ENCODE results near the gene DCC.
"Not testable (repeated sequence)": the region's sequence is repeated elsewhere in the genome, so short reads cannot be mapped to it uniquely, and the experiment has no call there.

The DCC gene

DNA sequence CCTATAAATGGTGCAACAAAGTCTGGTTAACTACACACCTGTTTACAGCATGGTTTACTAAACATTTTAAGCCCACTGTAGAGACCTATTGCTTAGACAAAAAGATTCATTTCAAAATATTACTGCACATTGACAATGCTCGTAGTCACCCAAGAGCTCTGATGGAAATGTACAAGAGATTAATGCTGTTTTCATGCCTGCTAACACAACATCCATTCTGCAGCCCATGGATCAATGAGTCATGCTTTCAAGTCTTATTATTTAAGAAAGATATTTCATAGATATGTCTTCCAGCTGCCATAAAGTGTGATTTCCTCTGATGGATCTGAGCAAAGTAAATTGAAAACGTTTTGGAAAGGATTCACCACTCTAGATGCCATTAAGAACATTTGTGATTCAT is 1103.3 kb downstream of the DCC start:
- no peak for DNase-seq

DNA sequence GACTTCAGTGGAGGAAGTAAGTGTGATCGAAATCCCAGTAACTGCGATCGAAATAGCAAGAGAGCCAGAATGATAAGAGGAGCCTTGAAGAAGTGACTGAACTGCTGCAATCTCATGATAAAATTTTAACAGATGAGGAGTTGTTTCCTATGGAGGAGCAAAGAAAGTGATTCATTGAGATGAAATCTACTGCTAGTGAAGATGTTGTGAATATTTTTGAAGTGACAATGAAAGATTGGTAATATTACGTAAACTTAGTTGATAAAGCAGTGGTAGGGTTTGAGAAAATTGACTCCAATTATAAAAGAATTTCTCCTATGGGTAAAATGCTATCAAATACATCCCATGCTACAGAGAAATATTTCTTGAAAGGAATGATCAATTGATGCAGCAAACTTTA is 1103.8 kb downstream of the DCC start:
- no peak for DNase-seq

GRCh38 chr18:53451902-53452301 is 1111.9 kb downstream of the DCC start:
- no peak for DNase-seq

DNA sequence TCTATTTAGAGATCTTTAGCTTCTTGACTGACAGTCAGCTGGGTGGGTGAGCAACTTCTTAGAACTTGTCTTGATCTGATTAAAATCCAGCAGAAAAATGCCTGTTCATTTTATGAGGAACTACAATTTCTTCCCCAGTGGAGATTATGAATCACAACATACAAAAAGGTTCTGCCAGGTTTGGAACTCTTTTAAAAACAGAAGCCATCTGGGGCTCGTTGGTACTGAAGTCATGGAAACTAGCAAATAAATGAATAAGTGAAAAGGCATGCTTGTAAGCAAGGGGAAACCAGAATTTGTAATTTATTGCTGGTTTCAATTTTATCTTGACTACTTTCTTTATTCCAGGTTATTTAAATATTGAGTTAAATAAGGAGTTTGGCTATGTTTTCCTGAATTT is 1117.1 kb downstream of the DCC start:
- DNase-seq: no peak

DNA sequence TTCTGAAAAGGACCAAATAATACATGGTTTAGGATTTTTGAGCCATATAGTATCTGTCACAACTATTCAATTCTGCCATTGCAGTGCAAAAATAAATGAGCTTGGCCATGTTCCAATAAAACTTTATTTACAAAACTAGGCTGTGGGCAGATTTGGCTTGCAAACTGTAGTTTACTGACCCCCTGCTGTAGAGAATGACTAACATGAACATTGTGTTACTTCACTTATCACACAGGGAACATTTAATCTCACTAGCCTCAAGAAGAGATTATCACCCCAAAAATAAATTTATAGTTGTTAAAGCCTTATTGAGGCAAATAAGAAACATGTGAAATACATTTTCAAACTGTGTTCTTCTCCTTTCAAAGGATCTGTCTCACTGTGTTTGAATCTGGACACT is 1118.3 kb downstream of the DCC start:
- no peak for DNase-seq

- DNase-seq: no peak
Observed at GRCh38 chr18:53458944-53459580, 1119.1 kb downstream of the DCC start.

DNA sequence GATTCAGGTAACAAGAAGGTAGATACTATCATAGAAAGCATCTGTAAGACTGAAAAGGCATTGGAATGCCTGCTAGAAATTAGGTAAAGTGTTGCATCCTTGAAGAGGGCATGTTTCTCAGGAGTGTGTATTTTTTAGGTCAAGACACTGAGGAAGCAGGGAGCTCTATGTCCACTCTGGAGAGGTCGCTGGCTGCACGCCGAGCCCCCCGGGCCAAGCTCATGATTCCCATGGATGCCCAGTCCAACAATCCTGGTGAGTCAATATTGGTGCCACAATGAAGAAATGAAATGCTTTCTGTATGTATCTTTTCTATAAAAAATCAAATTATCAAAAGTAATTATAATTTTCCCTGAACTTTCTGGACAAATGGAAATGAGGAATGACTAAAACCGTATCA is 1127.8 kb downstream of the DCC start:
- DNase-seq: no peak

- DNase-seq: not testable (repeated sequence)
Observed at GRCh38 chr18:53468173-53468572, 1128.2 kb downstream of the DCC start.

- DNase-seq: no peak
Observed at GRCh38 chr18:53472546-53472945, 1132.5 kb downstream of the DCC start.

GRCh38 chr18:53478155-53478554 is 1138.2 kb downstream of the DCC start:
- DNase-seq: no peak

- DNase-seq: no peak
Observed at GRCh38 chr18:53486296-53486695, 1146.3 kb downstream of the DCC start.

- DNase-seq: no peak
Observed at GRCh38 chr18:53489266-53489665, 1149.3 kb downstream of the DCC start.

GRCh38 chr18:53490019-53490418 is 1150.0 kb downstream of the DCC start:
- DNase-seq: no peak

DNA sequence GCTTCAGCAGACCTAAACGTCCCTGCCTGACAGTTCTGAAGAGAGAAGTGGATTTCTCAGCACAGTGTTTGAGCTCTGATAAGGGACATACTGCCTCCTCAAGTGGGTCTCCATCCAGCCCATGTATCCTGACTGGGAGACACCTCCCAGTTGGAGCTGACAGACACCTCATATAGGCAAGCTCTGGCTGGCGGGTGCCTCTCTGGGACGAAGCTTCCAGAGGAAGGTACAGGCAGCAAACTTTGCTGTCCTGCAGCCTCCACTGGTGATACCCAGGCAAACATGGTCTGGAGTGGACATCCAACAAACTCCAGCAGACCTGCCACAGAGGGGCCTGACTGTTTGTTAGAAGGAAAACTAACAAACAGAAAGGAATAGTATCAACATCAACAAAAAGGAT is 1156.0 kb downstream of the DCC start:
- DNase-seq: no peak

GRCh38 chr18:53503914-53504441 is 1164.0 kb downstream of the DCC start:
- DNase-seq: no peak

DNA sequence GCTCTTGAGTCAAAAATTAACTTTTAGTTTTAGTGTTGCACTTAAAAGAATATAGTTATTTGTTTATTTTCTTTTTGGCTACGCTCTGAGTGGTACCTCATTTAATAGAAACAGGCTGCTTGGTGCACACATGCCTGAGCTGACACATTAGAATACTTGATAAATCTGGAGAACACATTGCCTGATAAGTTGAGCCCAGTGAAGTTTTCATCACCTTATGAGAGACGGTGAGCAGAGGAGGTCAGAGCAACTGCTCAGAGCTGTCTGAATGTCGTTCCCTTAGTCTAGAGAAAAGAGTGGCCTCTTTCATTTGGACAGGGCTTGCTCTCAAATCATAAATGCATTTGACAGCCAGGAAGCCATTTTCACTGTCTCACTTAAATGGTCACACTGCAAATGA is 1168.5 kb downstream of the DCC start:
- DNase-seq: no peak

GRCh38 chr18:53509886-53510285 is 1169.9 kb downstream of the DCC start:
- no peak for DNase-seq

GRCh38 chr18:53511725-53512124 is 1171.7 kb downstream of the DCC start:
- not testable (repeated sequence) for DNase-seq

DNA sequence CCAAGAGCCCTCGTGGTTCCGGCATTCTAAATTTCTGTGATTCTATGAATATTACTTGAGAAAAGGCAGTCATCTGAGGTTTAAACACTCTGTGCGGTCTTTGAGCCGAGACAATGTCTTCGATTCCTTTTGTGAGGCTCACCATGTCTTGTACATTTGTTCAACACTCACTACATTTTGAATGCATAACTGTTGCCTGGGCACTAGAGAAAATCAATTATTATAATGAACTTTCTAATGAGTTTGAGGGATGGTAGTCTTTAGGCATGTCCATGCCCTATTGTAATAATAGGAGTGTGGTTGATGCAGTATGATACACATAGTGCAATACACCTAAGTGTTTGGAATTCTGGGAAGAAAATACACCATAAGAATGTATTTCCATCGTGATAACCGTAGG is 1181.1 kb downstream of the DCC start:
- DNase-seq: no peak

DNA sequence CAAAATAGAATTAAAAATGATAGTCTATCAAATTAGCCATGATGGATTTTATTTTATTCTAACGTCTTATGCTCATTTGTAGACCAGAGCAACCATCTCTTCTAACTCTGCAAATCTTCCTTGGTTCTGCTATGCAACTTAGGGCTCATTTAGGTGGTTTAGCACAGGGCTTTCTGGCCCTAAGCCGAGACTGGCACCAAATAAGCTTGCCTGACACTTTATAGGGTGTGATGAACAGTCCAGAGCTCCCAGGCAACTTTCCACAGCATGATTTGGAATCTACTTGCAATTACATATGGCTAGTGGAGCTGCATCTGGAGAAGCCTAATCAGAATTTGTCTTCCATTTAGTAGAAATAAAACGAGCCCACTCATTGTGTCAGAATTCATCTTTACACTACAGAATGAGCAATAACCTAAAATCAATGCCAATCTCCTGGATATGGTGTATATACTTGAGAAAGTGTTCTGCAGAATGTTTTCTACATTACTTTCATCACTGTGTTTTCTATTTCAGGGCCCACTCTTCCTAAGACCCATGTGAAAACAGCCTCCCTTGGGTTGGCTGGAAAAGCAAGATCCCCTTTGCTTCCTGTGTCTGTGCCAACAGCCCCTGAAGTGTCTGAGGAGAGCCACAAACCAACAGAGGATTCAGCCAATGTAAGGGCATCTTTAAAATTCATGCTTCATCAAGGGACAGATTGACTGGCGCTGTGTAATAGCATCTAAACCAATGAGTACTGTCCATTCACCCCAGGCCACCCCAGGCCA is 1186.3 kb downstream of the DCC start:
- no peak for DNase-seq

GRCh38 chr18:53527365-53527764 is 1187.4 kb downstream of the DCC start:
- DNase-seq: no peak

DNA sequence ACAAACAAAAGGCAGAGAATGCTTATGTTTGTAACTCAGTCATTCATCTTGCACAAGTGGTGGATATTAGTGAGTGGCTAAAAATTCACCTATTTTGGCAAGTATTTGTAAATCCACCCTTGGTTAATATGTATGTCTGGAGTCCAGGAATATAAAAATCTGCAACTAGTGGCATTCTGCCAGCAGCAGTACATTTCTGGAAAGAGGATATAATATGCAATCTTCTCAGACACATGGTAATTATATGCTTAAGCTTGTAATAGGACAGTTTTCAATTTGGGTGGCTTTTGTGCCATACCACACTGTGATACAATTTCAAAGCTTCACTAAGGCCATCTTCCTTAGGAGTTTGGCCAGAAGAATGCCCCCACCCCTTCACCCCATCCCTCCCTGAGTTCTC is 1191.2 kb downstream of the DCC start:
- no peak for DNase-seq

DNA sequence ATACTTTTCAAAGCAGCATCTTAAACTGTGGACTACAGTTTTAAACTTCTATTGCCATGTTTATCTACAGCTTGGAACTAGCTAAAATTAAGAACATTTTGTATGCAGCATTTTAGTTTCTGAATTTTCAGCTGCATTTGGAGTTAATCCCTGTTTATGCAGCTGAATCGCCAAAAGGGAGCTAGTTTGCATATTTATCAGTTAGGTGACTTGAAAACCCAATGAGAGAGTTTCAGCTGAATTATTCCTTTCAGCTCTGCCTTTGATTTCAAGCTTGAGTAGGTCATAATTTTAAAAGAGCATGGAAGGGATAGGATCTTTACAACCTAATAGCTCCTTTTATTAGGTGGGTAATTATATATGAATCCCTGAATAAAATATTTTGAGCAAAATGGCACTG is 1191.9 kb downstream of the DCC start:
- no peak for DNase-seq

DNA sequence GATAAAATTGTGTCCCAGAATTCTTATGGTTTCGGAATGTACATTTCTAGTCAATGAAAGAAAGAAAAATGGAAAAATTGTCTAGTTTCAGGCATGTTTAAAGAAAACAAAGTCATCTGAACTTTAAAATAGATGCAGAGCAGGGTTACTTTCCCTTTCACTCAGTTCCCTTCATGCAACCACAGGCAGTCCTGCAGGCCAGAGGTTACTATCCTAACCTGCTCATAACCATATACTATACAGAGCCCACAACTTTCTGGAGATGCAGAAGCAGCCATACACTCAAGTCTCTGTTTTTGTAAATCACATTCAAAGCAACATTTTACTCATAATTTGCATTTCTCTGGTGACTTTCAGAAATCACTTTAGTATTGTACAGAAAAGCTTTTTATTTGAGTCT is 1194.2 kb downstream of the DCC start:
- no peak for DNase-seq

DNA sequence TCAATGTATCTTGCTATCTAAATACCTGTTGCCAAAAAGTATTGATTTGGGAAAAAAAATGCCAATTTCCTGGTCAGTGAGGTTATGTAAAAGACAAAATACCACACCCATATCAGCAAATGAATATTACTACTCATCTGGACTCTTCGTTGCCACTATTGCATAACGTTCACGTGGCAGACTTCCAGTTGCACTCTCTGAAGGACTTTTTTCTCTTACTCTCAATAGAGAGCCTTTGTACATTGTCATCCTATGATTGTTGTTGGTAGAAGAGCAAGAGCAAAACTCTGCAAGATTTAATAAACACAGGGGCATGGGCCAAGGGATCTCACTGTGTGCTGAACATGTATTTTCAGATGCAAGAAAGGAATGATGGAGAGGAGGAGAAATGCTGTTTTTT is 1194.7 kb downstream of the DCC start:
- DNase-seq: no peak

All from stimulated activated CD4-positive, alpha-beta T cell treated with anti-CD3 and anti-CD28 coated beads, Interleukin-15, amount 100 ng/mL, for 24 hours (primary cell).